HG03196 (cell line): Measurements from ENCODE around the gene C15orf39.

Source experiments
- ATAC-seq: cut with Tn5 transposase; IDR thresholded peaks from one replicate; pipeline ENCODE4 v1.9.1; 2021; ENCODE audit not compliant: unreplicated experiment

C15orf39 gene

DNA sequence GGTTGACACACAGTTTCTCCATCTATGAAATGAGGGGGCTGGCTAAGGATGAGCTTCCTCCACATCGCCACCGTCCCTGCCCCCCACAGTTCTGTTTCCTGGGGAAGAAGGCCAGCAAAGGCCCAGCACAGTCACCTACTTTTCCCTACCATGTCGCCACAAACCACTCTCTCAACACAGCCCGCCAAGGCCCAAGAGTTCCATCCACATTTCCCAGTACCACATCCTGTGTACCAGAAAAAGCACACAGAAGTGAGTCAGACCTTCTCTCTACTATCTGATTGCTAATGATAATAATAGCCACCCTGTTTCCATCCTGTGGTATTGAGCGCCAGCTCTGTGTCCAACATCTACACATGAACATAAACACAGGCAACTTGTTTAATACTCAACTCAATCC, 30.3 kb upstream of the C15orf39 start:
- ATAC-seq = no peak

DNA sequence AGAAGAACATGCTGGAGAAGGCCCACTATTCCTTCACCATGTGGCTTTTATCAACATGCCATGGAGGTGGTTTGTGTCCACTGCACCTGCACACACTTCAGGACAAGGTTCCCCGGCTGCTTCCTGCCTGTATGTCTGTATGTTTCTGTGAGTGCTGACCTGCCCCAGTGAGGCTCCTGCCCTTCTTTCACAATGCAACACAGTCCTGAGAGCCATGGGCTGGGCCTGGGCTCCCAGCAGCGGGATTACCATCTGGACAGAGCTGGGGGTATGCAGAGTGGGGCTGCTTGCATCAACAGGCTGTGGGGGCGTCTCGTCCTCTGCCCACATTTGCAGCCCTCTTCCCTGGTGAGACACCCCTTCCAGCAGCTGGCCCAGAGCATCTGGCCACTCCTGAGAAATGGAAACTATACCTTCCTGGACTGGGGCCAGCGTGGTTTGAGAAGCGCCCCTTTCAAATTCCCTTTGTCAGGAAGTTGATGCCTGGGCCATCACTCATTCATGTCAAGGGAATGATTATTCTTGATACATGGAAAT, 29.3 kb upstream of the C15orf39 start:
- ATAC-seq = no peak

DNA sequence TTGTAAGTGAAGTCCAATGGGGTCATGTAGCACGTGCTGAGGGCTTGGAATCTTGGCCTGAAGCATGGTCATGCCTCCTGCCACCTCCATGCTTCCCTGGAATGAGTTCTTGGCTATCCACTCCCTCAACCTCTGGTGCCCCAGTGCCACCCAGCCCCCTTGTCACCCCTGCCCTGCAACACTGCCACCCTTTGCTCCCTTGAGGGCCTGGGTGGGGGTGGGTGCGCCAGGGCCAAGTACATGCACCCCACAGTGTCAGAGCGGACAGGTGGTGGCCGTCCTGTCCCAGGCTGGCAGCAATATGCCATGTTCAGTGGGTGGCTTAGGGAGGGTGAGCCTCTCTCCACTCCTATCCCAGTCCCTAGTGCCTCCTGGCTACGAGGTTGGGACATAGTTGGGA, 27.6 kb upstream of the C15orf39 start:
- ATAC-seq = no peak

DNA sequence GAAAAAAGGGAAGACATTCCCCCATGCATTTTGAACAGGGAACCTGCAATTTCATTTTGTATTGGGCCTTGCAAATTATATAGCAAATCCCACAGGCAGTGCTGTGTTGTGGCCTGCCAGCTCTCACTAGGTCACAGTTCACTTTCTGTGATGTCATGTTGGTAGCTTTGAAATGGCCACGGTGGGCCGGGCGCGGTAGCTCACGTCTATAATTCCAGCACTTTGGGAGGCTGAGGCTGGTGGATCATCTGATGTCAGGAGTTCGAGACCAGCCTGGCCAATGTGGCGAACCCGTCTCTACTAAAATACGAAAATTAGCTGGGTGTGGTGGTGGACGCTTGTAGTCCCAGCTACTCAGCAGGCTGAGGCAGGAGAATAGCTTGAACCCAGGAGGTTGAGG, 27.0 kb upstream of the C15orf39 start:
- no peak for ATAC-seq

DNA sequence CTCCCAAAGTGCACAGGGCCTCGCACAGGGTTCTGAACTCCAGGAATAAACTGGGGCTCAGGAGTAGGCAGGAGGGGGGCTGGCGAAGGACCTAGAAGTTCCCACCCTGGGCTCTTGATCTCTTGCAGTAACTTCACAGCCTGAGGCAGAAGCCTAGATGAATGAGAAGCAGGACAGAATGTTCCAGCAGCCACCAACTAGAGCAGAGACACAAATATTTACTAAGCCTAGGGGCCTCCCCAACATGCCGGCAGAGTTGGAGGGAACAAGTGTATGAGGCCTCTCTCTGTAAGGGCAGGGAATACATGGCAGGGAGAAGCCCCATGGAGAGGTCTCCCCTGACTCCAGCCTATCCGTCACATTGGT, 25.3 kb upstream of the C15orf39 start:
- no peak for ATAC-seq

DNA sequence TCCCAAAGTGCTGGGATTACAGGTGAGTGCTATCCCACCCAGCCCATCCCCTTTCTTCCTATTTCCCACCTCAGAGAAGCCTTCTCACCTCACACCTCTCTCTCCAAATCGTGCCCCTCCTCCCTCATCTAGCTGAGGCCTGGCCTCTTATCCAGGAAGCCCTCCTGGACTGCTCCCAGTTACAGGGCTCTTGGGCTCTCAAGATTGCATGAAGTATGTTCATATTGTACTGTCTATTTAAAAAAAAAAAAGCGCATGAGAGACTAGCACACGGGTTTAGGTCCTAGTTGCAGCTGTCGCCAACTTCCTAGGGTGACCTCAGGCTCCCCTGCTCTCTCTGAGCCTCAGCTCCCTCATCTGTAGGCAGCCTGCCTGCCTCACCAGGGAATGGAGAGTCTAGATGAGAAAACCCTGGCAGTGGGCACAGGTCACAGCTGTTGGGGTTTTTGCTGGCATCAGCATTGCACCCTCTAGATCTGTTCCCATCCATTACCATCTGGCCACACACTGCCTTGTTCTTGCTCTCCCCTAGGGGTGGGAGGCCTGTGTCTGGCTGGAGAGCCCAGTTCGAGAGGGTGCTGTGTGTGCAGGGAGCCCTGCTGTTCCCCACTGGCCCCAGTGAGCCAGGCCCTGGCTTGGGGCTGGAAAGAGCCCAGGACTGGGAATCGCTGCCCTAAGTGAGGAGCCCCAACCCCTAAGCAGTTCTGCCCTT, 24.2 kb upstream of the C15orf39 start:
- no peak for ATAC-seq

DNA sequence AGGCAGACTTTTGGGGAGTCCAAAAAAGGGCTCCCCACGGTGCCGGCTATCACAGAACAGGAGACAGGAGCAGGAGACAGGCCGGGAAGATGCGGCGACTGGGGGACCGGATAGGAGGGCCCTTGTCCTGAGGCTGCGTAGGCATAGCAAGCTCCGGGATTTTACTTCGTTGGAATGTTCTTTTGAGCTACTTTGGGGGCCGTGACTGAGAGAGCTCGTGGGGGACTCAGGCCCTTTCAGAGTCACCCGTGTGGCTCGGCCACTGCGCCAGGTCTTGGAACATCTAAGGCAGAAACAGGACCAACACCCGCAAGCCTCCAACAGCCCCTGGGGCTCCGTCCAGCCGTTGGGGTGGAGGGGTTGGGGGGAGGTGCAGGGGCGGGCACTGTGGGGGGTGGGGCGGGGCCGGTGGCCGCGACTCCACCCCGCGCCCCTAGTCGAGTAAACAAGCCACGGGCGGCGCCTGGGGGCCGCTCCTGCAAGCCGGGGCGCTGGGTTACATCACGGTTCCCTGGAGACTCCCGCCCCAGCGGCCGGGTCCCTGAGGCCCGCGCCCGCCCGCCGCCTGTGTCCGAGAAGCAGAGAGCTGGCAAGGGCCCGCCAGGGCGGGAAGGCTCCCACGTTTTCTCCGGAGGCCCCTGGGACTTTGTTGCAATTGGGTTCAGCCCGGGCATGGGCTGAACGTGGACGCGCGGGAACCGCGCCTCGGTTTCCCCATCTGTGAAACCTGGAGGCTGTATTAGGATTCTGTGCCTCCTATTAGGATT, 23.3 kb upstream of the C15orf39 start:
- no peak for ATAC-seq

DNA sequence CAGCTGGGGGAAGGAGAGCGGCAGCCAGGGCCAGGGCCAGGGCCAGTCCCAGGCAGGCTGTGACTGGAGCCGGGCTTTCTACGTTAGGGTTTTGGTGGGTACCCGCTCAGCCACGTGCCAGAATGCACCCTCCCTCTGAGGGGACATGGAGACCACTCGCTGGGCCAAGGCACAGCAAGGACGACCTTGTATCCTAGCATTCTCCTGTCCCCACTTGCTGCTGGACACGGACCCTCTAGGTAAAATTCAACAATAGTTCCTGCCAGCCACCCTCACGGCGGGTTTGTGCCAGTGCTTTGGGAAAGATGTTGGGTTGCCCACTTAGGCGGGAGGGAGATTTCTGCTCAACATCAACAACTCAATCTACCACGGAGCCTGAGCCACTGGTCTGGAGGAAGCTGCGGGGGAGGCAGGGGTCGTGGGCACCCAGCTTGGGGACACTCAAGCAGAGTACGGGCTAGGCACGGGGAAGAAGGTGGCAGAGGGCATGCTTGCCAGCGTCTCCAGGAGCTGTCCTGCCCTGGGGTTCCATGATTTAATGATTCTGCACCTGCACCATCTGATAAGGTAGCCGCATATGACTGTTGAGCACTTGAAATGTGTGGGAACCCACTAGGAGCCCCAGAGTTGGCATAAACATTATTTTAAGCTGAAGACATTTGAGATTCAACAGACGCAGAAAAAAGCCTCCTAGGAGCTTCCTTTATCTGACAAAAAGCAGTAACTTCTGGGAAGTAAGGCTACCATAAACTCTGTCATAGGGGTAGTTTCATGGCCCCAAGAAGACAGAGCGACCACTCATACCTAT, 22.5 kb upstream of the C15orf39 start:
- no peak for ATAC-seq

DNA sequence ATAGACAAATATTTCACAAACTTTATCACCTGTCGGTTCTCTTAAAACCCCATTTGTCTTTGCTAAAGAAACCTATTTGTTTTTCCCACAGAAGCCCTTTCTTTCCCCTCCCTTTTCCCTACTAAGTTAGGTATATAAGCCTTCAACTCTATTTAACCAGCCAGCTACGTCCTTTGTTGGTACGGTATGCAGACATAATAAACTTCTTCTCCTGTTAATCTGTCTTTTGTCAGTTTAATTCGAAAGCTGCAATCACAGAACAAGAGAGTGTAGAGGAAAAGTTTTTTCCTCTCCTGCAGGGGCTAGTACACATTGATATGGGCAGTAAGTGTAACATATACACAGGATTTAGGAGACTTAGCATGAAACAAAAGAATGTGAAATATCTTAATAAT, 21.9 kb upstream of the C15orf39 start:
- no peak for ATAC-seq

DNA sequence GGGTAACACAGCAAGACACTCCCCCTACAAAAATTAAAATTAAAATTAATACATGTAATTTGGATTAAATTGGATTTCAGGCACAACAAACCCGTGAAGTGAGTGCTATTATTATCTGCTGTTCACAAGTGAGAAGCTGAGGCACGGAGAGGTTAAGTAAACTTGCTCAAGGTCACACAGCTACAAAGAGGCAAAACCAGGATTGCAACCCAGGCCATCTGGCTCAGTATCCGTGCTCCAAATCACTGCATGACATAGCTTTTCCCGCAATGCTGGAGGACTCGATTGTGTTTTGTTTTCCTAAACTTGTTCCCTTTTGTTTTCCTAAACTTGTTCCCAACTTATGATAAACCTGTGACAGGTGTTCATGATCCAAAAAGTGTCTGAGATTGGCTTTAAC, 19.9 kb upstream of the C15orf39 start:
- no peak for ATAC-seq

DNA sequence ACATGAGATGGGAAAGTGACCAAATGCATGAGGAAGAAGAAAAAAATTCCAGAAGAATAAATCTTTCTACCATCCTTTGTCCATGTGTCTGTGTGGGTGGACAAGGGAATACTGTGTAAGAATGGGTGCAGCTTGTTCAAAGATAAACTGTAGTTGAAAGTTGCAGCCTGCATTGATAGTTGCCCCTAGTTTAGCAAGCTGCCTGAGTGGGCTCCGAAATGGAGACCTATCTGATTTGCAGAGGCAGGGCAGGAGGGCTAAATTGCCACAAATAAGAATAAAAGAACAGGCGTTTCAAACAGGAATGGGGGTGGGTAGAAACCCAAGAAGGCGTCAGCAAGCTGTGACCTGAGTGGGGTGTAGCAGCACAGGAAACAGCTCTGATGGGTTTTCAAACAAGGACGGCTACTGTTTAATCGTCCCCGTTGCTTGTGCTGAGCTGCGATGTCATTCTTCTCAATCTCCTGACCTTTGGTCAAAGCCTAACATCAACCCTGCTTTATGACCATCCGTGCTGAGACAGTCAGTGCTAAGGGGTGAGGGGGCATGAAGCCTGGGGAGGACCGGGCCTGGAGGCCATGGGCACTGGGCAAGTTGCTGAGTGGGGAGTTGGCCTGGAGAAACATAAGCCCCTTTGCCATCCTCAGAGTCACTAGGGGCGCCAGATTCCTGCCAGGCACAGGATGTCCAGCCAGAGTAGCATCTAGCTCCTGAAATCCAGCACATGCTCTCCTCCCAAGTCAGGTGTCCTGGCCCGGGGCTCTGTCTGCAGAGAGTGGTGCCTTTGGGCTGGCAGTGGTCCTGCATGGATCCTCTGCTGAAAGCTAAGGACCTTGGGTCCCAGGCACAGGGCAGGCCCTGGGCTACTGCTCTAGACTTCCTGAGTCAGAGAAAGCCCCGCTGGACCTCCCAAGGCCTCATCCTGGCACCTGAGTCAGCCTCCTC, 19.2 kb upstream of the C15orf39 start:
- ATAC-seq = no peak

DNA sequence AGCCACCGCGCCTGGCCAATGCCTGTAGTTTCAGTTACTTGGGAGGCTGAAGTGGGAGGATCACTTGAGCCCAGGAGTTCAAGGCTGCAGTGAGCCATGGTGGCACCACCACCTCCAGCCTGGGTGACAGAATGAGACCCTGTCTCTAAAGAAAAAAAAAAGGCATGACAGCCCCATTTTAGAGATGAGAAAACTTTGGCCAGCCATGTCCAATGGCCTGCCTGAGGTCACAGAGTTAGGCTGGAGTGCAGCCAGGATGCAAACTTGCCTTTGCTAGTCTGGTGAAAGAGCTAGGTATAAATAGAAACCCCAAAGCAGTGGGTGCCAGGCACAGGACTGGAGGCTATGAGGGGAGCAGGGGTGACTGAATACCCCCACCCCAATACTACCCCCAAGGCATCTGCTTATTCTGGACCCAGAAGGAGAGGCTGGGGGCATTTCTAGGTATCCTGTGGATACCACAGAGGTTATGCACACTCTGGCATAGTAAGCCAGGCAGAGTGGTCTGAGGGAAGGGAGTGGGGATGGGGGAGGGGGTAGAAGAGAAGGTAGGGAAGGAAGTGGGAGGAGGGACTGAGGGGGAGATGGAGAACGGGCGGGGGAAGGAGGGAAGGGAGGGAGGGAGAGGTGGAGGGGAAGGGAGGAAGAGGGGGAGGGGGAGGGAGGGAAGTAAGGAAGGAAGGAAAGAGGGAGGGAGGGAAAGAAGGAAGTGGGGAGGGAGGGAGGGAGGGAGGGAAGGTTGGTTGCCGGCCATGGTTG, 16.2 kb upstream of the C15orf39 start:
- ATAC-seq = no peak

DNA sequence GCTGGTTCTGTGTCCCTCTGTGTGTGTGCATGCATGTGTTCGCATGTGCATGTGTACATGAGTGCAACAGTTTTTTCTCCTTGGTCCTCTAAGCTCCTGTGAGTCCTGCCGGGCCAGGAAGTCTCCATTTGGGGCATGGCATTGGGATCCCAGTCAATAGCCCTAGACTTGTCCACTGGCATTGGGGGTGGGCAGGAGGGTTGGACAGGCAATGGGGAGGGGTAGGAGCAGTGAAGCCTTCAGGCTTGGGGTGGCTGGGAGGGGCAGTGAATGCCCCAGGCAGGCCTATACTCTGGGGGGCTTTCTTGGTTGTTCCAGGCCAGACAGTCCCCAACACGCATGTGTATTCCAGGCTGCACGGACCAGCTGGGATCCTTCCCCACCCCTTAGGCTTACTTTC, 15.6 kb upstream of the C15orf39 start:
- no peak for ATAC-seq

DNA sequence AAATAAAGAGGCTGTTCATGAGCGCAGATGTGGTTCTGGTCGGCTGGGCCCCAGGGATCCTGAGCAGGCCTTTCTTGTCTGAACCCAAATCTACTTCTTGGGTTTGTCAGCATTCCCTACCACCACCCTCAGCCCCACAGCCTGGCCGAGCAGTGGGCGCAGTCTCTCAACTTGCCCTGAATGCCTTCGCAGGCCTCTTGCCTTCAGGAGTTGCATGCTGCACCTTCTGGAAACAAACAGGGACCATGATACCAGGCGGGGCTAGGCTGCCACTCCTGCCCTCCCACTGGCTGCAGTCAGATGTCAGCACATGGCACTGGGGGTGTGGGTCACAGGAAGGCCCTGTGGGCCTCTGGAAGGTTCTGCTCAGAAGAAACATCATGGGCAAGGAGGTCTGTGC, 13.2 kb upstream of the C15orf39 start:
- ATAC-seq = no peak

DNA sequence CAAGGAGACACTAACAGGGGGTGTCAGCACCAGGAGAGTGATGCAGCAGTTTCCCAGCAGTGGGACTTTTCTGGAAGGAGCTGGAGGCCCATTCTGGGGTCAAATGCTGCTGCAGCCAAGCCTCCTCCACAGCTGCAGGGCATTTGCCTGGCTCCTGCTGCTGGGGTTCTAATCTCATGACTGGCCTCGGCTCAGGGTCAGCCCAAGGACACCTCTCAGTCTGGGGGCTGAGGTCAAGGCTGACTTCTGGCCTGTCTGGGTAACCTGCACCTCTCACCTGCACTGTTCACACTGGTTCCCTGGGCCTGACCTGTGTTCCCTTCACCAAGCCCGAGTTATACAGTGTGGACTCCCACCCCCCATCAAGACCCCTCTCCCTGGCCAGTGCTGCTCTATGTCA, 10.4 kb upstream of the C15orf39 start:
- ATAC-seq = no peak

DNA sequence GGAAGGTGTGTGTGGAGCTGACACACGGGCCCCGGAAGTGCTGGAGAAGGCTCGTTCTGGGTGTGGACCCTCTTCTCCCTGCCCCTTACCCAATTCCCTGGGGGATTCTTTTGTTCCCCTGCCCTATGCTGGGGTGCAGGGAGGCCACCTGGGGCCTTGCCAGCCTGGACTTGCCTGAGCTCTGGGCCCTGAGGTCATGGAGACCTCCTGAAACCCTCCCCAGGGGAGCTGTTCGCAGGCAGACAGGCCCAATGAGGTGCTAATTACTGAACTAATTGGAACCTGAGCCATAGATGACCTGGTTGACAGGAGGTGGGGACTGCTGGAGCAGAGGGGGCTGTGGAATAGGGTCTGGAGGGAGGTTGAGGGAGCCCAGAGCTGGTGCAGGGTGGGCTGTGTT, 9.4 kb upstream of the C15orf39 start:
- no peak for ATAC-seq

DNA sequence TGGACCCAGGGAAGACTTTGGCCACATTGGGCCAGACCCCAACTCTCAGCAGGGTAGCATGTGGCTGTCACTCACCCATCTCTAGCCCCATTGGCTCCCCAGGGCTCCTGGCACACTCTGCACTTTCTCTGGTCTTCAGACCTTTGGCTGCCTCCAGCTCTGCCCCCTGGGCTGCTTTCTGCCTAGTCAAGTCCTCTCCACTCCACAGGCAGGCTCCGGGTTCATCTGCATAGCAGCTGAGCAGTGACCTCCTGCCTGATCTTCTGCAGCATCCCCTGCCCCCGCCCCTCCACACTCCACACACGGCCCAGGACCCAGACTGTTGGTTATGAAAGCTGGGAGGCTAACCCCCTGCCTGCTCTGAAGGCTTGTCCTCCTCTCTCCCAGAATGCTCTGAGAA, 8.4 kb upstream of the C15orf39 start:
- no peak for ATAC-seq

DNA sequence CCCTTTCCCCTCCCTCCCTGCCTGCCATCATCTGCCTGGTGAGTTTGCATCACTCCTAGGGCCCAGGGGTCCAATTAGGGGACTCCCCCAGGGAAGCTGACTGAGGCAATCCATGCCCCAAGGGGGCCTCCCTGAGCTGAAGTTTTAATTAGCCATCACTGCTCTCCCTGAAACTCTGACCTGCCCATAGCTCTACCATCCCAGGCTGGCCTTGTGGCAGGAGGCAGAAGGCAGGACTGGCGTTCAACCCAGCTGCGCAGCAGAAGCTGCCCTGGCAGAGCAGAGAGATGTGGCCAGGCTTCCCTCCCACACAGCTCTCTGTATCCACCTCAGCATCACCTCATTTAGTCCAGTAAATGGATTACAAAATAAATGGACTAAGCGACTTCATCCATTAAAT, 7.7 kb upstream of the C15orf39 start:
- ATAC-seq = no peak

DNA sequence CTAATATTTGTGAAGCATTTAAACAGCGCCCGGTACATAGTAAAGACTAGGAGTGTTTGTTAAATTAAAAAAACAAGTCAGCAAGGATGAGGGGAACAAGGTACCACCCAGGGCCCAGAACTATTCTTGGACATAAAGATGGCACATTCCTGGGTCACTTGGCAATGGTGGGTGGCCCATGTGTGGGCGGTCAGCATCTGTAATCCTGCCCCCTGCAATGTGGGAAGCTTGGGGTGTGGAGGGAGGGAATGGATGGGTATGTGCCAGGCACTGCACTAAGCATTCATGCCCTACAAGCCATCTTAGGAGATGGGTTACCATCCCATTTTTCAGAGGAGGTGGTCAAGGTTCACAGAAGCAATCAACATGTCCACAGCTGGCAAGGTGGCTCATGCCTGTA, 7.3 kb upstream of the C15orf39 start:
- ATAC-seq = no peak
